GM12873 (cell line): ENCODE data around the gene SLC2A4.

Source experiments
- TF ChIP-seq, protein P1 (sequence below): IDR thresholded peaks from 2 replicates; pipeline ENCODE4 v1.5.1; 2012; ENCODE audit warnings: low read depth, mild to moderate bottlenecking, moderate library complexity, low read length, control low read depth; ENCODE audit not compliant: insufficient read depth; ENCODE audit errors: missing control alignments

SLC2A4 gene

DNA sequence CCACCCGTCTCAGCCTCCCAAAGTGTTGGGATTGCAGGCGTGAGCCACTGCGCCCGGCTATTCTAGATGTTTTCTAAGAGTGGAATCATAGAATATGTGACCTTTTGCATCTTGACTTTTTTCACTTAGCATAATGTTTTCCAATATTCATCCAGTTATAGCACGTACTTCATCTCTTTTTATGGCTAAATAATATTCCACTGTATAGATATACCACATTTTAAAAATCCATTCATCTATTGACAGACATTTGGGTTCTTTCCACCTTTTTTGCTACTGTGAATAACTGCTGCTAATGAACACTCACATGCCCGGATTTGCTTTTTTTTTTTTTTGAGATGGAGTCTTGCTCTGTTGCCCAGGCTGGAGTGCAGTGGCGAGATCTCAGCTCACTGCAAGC, 22.7 kb downstream of the SLC2A4 start:
- TF ChIP-seq, protein P1, sequence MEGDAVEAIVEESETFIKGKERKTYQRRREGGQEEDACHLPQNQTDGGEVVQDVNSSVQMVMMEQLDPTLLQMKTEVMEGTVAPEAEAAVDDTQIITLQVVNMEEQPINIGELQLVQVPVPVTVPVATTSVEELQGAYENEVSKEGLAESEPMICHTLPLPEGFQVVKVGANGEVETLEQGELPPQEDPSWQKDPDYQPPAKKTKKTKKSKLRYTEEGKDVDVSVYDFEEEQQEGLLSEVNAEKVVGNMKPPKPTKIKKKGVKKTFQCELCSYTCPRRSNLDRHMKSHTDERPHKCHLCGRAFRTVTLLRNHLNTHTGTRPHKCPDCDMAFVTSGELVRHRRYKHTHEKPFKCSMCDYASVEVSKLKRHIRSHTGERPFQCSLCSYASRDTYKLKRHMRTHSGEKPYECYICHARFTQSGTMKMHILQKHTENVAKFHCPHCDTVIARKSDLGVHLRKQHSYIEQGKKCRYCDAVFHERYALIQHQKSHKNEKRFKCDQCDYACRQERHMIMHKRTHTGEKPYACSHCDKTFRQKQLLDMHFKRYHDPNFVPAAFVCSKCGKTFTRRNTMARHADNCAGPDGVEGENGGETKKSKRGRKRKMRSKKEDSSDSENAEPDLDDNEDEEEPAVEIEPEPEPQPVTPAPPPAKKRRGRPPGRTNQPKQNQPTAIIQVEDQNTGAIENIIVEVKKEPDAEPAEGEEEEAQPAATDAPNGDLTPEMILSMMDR, result no peak

DNA sequence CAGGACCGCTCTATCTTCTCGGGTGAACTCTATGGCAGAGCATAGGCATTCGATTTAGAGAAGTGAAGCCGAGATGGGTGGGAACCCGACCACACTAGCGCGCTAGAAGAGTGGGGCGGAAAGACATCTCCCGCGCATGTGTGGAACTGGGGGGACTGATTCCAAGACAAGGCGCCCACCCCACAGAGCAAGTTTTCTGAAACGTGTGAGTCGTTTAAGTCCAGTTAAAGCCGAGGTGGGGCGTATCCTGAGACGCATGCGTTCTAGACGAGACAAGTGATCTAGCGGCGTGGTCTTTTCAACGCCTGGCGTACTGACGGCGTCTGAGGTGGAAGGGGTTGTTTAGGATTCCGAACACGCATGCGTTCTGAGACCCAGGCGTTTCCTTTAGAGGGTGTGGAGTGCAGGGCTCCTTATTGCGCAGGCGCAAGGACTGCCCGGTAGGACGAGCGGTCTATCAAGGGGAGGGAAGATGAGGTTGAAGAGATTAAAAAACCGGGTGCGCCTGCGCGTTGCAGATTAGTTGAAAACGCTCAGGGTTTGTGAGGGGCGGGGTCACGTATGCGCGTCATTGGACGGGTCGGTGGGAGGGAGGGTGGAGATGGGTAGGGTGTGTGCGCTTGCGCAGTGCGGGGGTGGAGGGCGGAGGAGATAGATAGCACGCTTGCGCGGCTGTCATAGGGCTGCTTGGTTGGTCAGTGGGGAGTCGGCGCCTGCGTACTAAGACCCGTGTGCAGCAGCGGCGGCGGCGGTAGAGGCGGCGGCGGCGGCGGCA, 25.6 kb downstream of the SLC2A4 start, which contains the start of gene EIF5A:
EIF5A (plus strand) TSS at position 718 of the 775 bp plus-strand sequence. CDS start 2,008 bp downstream, outside the sequence.
- TF ChIP-seq, protein P1, result no peak

DNA sequence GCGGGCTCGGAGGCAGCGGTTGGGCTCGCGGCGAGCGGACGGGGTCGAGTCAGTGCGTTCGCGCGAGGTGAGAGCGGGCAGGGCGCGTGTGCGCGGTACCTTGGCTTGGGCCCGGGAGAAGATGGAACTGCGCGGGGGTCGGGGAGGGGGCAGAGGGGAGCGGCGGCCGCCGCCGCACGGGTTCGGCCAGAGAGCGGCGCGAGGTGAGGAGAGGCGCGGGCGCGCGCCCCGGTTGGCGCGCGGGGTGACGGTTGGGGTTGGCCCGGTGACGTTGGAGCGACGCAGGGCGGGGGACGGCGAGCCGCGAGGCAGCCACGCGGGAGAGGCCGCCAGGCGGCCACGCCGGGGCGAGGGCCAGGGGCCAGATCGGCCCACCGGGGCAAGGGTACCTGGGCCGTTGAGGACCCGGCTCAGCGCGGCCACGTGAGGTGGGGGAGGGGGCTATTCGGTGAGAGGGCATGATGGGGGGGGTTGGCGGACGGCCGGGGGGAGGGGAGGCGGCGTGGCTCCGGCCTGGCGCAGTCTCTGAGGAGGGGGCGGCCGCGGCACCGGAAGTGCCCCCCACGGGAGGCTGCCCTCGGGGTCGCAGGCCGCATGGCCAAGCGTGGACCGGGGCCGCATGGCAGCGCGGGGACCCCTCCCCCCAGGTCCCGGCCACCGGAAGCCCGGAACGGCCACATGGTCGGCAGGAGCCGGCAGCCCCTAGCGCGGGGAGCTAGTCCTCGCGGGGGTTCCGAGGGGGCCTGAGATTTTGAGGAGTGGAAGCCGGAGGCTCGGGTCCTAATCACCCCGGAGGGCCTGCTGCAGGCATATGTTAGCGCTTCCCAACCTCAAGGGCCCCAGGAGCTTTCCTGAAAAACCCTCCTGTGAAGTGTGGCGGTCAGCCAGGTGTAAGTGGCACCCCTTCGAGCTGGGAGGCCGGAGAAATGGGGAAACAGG, 26.4 kb downstream of the SLC2A4 start:
- TF ChIP-seq, protein P1, result peak; percentile 13

DNA sequence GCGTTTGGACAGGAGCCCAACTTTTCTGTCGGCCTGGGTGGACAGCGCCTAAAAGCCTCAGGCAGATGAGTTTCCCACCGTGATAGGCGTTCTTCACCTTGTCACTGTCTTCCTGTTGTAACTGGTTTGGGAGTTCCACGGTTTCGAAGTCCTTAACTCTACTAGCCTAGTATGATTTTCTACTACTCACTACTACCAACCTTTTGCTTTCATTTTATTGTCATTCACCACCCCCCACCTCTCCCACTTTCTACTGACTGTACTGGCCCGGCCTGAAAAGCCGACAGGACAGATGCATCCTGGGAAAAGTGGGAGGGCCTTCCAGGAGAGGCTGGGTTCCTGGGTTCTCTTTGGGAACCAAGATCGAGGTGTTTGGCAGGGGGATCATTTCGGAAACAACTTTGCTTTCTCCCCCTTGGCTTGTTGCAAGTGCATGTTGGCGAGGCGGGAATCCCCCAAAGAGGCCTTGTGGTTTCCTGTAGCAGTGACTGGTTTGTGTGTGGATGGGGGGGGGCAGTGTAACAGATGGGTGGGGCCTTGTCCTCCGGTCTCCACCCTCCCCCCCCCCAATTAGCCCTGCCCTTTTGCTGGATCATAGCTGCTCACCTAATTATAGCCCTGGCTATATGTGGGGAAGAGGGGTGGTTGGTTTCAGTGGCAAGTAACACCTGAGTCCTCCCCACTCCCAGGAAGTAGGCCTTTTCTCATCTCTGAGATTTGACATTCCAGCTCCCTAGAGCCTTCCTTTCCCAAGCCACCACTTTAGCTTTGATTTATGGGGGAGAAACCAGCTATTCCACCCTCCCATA, 27.3 kb downstream of the SLC2A4 start:
- TF ChIP-seq, protein P1, result no peak

DNA sequence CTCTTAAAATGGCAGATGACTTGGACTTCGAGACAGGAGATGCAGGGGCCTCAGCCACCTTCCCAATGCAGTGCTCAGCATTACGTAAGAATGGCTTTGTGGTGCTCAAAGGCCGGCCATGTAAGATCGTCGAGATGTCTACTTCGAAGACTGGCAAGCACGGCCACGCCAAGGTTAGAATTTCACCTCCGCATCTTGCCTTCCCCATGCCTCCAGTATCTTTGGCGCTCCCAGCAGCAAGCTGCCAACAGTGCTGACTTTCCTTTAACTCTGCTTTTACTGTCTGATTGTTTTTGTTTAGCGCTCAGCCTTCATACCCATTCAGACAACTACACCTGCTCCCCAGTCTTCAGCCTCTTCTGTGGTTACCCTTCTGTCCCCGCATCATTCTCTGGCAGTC, 28.1 kb downstream of the SLC2A4 start:
- TF ChIP-seq, protein P1, result no peak

DNA sequence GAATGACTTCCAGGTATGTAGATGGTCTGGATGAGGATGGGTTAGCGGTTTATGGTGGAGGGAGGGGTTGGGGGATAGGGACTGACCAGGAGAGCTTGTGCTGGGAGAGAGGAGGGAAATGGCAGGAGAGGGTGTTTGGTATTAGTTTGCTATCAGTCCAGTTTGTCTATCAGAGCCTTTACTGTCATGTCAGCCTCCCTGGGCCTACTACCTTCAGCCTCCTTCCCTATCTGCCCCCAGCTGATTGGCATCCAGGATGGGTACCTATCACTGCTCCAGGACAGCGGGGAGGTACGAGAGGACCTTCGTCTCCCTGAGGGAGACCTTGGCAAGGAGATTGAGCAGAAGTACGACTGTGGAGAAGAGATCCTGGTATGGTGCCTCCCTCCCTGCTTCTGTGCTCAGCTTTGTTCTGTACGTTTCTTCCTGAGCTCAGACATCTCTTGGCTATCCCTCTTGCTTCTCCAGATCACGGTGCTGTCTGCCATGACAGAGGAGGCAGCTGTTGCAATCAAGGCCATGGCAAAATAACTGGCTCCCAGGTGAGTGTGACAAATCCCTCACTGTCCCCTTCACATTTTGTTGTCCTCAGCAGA, 29.7 kb downstream of the SLC2A4 start:
- TF ChIP-seq, protein P1, result no peak
